ENCODE data around the gene GPATCH2L.

Gene GPATCH2L

DNA sequence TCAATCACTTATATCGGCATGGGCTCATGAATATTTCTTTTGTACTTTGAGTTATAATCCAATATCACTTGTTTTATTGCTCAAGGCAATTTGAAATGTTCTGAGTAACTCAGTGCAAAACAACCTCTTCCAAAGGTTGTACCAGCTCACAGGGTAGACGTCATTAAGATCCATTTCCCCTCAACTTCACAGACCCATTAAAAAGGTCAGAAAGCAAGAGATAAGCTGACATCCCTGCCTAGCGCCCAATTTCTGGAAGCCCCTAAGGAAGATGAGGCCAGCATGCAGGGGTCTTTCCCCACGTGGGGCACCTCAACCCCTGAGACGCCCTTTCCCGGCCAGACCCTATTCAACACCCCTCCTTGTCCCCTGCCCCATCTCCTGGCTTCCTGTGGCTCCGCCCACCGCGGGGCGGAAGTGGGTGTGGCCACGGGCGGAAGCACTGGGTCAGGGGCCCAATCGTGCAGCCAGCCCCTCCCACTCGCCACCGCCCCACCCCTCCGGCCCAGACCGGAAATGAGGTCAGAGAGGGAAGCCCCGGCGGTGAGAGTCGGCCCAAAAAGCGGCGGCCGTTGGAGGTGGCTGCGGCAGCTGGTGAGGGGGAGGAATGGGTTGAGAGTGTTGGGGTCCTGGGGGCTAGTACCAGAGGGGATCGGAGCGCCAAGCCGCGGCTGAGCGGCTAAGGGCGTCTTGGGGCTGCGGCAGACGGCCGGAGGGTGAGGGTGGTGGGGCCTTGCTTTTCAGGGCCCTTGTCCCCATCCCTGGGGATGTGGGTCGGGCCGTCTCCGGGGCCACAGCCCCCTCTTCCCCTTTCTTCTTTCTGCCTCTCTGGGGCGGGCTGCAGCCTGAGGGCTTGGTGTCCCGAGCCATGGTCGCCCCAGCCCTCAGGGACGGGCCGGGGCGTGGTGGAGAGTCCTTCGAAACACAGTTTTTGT lies at the start of gene GPATCH2L:
Gene GPATCH2L, plus strand, starts transcription at position 525 of the 935 bp plus-strand sequence. CDS start 2,442 bp downstream, outside the sequence.
- peak; percentile 98 for DNase-seq

DNA sequence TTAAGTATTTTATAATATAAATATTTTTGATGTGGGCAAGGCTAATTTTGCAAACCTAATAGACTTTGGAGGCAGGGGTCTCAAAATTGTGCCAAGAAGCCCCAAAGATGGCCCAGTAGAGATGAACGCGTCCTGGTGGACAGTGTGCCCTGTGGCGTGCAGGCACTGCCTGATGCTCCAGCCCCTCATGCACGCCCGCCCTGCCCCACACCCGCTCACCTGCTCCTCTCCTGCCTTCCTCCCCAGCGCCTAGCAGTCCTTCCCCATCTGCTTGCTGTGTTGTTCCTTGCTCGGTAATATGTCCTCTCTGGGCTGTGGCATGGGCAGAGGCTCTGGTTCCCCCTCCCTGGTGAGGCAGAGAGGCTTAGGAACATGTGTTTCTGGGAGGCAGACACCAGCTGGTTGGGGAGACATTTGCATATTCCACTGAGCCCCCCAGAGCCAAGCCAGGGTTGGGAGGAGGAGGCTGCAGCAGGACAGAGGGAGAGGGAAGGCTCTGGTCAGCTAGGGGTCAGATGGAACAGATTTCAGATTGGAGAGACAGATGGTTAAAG lies 46.8 kb upstream of the GPATCH2L start:
- DNase-seq = no peak

DNA sequence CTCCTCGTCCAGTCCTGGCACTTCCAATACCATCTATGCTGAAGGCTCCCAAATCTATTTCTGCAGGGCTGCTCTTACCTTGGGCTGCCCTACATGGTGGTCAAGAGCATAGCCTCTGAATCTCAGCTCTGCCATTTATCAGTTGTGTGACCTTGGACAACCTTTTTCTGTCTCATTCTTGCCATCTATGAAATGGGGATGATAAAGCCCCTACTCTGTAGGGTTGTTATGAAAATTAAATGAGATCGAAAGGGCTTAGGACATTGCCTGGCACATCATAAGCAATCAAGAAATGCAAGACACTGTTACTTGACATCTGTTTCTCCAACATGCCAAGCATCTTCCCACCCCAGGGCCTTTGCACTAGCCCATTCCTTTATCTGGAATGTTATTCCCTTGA lies 45.5 kb upstream of the GPATCH2L start:
- no peak for DNase-seq

DNA sequence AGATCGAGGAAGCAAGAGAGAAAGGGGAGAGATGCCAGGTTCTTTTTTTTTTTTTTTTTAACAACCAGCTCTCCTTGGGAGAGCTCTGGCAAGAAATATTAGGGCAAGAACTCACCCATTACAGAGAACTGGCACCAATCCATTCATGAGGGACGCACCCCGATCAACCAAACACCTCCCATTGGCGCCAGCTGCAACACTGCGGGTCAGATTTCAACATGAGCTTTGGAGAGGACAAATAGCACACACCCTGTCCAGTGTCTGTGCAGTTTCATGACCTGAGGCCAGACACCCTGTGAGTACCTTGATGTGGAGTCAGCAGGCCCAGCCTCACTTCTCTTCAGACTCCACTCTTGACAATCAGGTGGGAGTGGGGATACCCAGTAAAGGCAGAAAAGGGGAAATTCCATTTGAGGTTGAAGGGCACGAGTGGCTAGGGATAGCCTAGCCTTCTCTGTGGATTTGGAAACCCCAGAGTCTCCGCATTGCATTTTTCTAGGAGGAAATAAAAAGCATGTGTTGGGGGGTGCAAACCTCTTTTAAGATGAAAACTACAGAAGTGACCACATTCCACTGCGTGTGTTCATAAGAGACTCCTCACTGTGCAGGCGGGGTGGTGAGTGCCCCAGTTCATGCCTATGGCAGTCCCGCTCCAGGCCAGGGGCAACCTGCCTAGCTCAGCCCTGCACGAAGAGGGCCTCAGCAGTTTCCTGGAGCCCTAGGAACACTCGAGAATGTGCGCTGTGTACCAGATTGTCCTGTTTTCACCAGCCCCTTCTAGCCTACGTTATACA lies 42.4 kb upstream of the GPATCH2L start:
- no peak for DNase-seq

- DNase-seq = no peak
Measured at GRCh38 chr14:76112889-76113624, 38.7 kb upstream of the GPATCH2L start.

GRCh38 chr14:76113691-76114090 lies 38.0 kb upstream of the GPATCH2L start:
- no peak for DNase-seq

DNA sequence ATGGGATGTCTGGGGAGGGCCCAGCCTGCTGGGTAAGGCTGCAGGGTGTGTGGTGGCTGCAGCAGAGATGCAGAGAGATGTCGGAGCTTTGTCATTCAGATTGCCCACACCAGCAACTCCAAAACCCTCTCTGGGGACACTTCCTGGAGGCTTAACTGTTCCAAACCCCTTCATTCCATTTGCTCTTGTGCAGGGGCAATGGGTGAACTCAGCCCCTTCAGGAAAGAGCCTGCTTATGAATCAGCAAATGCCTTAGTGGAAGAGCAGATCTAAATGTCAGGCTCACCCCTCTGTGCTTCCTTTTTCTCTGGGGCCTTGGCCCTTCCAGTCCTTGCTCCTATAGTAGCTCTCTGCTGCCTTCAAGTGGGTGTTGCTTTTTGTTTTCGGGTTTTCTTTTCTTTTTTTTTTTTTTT lies 36.7 kb upstream of the GPATCH2L start:
- no peak for DNase-seq

DNA sequence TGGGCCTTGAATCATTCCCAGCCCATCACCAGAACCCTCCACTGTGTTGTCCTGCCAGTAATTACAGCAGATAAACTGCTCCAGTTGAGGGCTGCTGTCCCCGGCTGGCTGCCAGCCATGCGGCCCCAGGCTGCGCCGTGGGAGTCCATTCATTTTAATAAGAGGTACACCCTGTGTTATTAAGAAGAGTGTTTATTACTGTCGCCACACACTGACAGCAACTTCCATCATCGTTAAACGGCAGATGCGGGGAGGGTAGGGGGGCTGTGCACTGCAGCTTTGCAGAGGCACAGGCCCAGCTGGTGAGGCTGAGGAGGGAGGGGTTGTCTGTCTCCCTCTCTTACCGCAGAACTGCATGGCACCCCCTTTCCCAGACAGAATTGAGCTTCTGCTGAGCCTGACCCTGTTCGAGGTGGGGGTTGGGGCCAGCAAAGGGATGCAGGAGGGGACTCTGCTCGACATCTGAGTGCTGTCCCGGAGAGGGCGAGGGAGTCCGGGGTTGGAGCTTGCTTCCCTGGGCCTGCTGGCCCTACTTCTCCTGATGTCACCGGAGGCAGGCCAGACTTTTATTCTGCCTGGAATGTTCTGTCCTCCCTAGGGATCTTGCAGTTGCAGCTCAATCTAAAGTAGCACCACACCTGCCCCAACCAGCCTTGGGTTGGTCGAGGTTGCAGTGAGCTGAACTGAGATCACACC lies 33.8 kb upstream of the GPATCH2L start:
- DNase-seq = no peak

DNA sequence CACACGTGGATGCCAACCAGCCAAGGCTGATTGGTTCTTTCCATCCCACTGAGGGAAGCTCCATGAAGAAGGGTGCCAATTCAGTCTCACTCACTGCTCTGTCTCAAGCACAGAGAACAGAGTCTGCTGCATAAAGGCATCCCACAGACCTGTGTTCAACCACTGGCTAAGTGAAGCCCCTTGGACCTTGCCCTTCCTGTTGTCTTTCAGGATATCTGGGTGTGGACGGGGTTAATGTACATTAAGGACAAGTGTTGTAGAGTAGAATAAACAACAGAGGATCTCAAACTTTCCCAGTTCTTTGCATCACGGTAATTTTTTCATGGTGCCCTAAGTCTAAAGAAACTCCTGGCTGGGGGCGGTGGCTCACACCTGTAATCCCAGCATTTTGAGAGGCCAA lies 33.1 kb upstream of the GPATCH2L start:
- no peak for DNase-seq

- no peak for DNase-seq
Measured at GRCh38 chr14:76121089-76121748, 30.5 kb upstream of the GPATCH2L start.

- no peak for DNase-seq
Measured at GRCh38 chr14:76123426-76124225, 28.1 kb upstream of the GPATCH2L start.

DNA sequence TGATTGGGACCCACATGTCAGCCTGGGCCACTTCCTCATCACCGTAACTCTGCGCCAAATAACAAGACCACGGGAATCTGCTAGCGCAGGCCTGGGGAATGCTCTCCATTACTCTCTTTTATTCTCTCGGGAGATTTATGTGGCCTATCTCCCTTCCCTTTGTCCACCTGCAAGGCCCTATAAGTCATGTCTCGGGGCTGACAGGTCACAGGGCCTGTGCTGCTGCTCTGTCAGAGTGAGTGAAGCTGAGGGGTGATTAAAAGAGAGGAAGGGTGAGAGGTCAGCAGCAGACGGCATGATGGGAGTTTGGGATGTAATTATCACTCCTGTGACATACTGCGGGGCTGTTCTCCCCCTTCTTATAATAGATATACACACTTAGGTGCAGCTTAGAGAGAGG lies 26.2 kb upstream of the GPATCH2L start:
- no peak for DNase-seq

GRCh38 chr14:76126076-76126475 lies 25.6 kb upstream of the GPATCH2L start:
- no peak for DNase-seq

- DNase-seq = no peak
Measured at GRCh38 chr14:76129851-76130576, 21.7 kb upstream of the GPATCH2L start.

- no peak for DNase-seq
Measured at GRCh38 chr14:76131071-76131965, 20.4 kb upstream of the GPATCH2L start.

GRCh38 chr14:76133103-76133502 lies 18.6 kb upstream of the GPATCH2L start:
- peak in 1 of 2 donors; percentile 7 for DNase-seq

- DNase-seq = no peak
Measured at GRCh38 chr14:76134231-76134630, 17.5 kb upstream of the GPATCH2L start.

- DNase-seq = no peak
Measured at GRCh38 chr14:76135722-76136121, 16.0 kb upstream of the GPATCH2L start.
